EL (cell line): ENCODE results near the gene FRMD4A.
A peak's percentile ranks its signal among the peaks of the same experiment; 100 is the strongest.

Experiments used
- DNase-seq: peaks from one replicate; pipeline ENCODE4 v3.0.0-alpha.2; 2016

The FRMD4A gene

DNA sequence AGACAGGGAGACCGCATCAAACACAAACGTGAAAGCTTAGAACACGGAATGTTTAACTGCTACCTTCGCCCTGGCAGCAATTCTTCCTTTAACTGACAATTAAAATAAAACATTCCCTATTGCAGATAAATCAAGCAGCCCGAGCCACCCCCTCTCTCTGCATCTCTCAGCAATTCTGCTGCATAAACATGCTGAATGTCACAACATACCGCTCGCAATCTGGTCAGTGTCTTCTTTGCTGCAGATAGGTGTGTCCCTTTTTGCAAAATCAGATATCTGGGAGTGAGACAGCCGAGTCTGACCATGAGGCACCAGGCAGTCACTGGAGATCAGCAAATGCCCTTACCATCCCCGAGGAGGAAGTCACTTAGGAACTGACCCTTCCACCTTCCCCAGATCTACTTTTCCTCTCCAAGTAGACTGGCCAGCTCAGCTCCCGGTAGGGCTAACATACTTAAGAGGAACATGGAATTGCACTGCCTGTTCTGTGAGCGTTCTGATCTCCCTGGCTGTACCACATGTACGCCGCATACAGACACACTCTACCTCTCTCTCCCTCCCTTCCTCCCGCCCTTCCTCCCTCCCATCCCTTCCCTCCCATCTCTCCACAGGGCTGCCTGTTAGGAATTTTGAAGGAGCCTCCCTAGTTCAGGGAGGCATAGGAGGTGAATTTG lies at the start of gene FRMD4A:
TSS of gene FRMD4A (minus strand) at position 537 of the 674 bp plus-strand sequence.
- DNase-seq, result no peak

- no peak for DNase-seq
Observed at GRCh38 chr10:14379556-14380280, 49.0 kb upstream of the FRMD4A start.

DNA sequence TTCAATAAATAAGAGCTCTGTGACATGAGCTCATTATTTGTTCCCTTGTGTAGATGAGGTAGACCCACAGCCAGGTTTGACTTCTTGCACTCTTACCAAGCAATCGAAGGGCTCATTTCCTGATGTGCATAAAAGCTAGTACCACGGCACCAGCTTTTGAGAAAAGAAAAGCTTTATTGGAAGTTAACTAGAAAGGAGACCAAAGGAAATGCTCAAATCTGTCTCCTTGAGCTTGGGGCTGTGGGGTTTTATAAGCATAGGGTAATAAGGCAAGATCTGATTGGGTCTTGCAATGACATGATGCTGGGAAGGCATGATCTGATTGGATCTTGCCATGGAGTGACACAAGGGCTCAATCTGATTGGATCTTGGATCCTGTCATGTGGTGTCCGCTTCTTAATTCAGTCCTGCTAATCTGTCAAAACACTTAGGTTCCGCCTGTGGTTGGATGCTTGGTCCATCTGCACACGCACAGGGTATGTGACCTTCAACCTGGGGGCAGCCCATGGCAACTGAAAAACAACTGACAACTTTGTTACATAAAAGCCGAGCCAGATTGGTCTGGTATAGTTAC lies 47.8 kb upstream of the FRMD4A start:
- no peak for DNase-seq

DNA sequence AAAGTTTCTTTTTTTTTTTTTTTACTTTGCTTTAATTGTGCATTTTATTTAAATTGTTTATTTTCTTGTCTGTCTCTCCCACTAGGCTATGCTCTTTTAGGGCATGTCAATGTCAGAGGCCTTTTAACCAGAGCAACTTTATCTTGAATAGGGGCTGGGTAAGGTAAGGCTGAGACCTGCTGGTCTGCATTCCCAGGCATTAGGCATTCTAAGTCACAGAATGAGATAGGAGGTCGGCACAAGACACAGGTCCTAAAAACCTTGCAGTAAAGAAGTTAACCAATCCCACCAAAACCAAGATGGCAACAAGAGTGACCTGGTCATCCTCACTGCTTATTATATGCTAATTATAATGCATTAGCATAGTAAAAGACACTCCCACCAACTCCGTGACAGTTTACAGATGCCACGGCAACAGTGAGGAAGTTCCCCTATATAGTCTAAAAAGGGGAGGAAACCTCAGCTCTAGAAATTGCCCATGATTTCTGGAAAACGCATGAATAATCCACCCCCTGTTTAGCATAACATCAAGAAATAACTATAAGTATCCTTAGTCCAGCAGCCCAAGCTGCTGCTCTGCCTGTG lies 47.0 kb upstream of the FRMD4A start:
- DNase-seq, result no peak

DNA sequence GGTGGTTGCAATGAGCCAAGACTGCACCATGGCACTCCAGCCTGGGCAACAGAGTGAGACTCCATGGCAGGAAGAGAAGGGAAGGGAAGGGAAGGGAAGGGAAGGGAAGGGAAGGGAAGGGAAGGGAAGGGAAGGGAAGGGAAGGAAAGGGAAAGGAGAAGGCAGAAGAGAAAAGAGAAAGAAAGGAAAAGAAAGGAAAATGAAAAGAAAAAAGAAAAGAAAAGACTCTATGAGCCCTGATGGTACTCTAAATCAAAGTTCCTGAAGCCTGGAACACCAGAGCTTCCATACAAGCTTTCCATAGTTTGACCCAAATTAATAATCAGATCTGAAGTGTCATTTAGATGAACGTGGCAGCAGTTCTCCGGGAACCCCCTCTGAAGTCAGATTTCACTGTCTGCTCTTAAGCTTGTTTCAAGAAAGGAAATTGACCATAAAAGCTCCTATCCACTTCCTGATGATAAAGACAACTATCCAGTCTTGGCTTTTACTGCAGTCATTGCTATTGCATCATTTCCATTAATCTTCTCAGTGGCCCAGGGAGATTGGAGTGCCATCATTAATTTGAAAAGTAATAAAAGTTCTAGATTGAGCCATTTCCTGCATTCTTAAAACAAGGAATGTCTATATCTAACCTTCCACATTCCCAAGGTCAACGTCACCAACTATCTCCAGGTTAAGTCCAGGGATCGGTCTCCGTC lies 44.2 kb upstream of the FRMD4A start:
- DNase-seq, result peak; percentile 71

- no peak for DNase-seq
Observed at GRCh38 chr10:14372606-14373005, 41.9 kb upstream of the FRMD4A start.

- no peak for DNase-seq
Observed at GRCh38 chr10:14371581-14371980, 40.9 kb upstream of the FRMD4A start.

DNA sequence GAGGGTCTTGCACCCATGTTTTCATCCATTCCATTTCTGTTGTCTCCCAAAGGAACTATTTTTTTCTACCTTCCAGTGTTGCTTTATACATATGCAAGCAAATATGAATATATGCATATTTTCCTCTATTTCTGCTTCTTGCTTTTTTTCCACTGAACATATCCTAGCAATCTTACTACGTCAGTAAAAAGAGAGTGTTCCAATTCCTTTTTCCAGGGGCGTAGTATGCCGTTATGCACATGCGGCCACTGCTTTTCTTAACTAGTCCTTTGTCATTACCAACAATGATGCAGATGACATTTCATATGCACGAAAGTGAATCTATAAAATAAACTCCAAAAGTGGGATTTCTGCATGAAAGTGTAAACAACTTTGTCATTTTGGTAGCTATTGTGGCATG lies 40.2 kb upstream of the FRMD4A start:
- no peak for DNase-seq

GRCh38 chr10:14369906-14370305 lies 39.2 kb upstream of the FRMD4A start:
- no peak for DNase-seq

- peak; percentile 21 for DNase-seq
Observed at GRCh38 chr10:14366760-14367159, 36.0 kb upstream of the FRMD4A start.

DNA sequence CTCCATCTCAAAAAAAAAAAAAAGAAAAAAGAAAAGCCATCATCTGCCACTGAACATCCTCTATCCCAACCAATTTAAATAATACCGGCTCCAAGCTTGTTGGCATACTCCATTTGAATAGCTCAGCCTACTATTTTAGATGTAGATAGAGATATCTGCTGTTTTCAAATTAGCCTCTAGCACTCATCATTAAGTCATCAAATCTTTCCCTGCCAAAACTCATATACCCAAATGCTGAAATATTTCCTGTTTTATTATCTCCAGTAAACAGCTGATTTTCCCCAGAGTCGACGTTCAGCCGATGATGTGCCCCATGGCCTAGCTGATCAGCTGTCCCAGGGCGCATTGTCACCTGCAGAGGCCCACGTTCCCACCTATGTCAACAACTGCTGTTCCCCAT lies 34.5 kb upstream of the FRMD4A start:
- peak; percentile 44 for DNase-seq

GRCh38 chr10:14362104-14362503 lies 31.4 kb upstream of the FRMD4A start:
- DNase-seq, result peak; percentile 55

GRCh38 chr10:14360961-14361360 lies 30.2 kb upstream of the FRMD4A start:
- DNase-seq, result no peak

- no peak for DNase-seq
Observed at GRCh38 chr10:14360515-14360914, 29.8 kb upstream of the FRMD4A start.

DNA sequence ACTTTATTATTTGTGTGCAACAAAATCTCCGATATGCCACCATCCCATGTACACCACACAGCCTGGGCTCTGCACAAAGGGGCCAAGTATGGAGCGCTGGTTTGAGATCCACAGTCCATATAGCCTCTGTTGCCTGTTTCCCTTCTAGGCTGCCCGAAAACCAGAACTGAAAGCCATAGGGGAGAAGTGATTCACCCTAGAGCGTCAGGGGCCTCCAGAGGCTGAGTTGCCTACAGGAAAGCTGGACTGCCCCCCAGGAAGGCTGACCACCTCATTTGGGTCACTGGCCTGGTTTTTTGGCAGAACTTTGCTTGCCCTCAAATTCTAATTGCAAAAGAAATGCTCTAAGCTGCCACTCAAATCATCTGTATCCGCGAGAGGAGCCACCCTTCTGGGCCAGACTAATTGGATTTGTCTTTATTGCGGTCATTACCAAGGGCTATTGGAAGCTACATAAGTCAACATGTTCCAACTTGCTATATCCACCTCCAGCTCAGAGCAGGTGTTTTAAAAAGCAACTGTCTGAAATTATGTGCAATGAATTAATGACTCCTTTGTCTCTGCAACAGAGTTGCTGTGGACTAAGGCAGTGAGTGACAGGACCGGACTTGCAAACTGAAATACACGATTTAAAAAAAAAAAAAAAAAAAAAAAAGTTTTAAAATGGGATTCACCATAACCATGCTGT lies 28.3 kb upstream of the FRMD4A start:
- DNase-seq, result no peak

GRCh38 chr10:14356921-14357320 lies 26.2 kb upstream of the FRMD4A start:
- peak; percentile 41 for DNase-seq

DNA sequence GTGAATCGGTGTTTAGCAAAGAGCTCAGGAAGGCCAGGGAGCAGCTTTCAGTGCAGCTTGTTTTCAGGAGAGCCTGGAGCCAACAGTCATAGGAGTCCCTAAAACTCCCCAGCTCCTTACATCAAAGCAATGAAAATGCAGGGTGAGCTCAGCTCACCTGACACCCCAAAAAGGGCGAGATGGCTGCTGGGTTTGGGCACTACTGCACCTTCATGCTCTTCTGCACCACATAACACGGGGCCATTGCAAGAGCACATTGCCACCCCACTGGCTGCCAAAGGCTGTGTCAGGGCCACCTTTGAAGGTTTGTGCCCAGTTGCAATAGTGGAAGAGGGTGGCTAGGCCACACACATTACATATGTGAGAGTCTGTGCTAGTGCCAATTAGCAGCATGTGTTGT lies 25.0 kb upstream of the FRMD4A start:
- no peak for DNase-seq

GRCh38 chr10:14353291-14353913 lies 22.7 kb upstream of the FRMD4A start:
- DNase-seq, result no peak

DNA sequence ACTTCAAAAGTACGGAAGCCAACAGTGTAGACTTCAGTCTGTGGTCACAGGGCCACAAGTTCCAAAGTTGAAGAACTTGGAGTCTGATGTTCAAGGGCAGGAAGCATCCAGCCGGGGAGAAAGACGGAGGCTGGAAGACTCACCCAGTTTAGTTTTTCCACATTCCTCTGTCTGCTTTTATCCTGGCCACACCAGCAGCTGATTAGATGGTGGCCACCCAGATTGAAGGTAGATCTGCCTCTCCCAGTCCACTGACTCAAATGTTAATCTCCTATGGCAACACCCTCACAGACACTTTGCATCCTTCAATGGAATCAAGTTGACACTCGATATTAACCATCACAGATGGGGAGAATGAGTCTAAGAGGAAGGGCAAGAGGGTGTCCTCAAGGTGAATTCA lies 19.3 kb upstream of the FRMD4A start:
- no peak for DNase-seq

- no peak for DNase-seq
Observed at GRCh38 chr10:14349081-14349480, 18.4 kb upstream of the FRMD4A start.

DNA sequence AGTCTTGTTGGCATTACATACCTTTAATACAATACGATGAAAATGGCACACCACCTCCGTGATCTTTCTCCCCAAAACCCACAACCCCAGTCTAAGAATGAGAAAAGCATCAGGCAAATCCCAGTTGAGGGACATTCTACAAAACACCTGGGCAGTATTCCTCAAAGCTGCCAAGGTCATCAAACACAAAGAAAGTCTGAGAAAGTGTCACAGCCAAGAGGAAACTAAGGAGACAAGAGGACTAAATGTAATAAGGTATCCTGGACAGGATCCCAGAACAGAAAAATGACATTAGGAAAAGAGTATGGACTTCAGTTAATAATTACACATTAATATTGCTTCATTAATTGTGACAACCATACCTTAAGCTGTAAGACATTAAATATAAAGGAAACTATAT lies 14.5 kb upstream of the FRMD4A start:
- no peak for DNase-seq

GRCh38 chr10:14340051-14340744 lies 9.5 kb upstream of the FRMD4A start:
- DNase-seq, result no peak
